ENCODE results near the gene RTN4RL2. TPM values are rescaled to one million over a fixed set of nuclear protein-coding genes. Genes with fewer than 3 reads are reported as not detected.
A peak's percentile ranks its signal among the peaks of the same experiment; 100 is the strongest.

RTN4RL2 gene
- total and polyA plus RNA-seq, 9 of the 15 experiments (the other 6 are each of a cell fraction or from before 2014, with no cell fraction given): 0.06 to 1.9 (median 0.34) TPM; not detected in 4

GRCh38 chr11:57513911-57514537 lies 53.7 kb downstream of the RTN4RL2 start (continued):
- TF ChIP-seq ZBTB11 (CRISPR knock-in tag; IDR thresholded peaks at IDR 0.05): 0 out of 6 replicates have a peak, but pooled peaks of 1 of the 3 experiments have one; percentile 10
- peak in 1 of 3 experiments; percentile 7 for TF ChIP-seq YY1 (IDR thresholded peaks at IDR 0.05; ENCODE audit: borderline replicate concordance in 1 of 3, control insufficient read depth in 1 of 3, extremely low read depth in 1 of 3, insufficient read depth in 3 of 3, insufficient read length in 1 of 3, insufficient replicate concordance in 2 of 3, low read depth in 1 of 3, low read length in 2 of 3)
- no peak for TF ChIP-seq PRPF4 (IDR thresholded peaks at IDR 0.05; ENCODE audit: insufficient read depth, low read depth, low read length, poor library complexity, severe bottlenecking)
